HG03342 (cell line): ENCODE measurements around the gene DCAF4.
"Not testable (repeated sequence)": the region's sequence is repeated elsewhere in the genome, so short reads cannot be mapped to it uniquely, and the experiment has no call there.

Experiments
- ATAC-seq: cut with Tn5 transposase; IDR thresholded peaks from one replicate; pipeline ENCODE4 v1.9.1; 2021; ENCODE audit warnings: mild to moderate bottlenecking, moderate library complexity; ENCODE audit not compliant: unreplicated experiment

The DCAF4 gene

GRCh38 chr14:72968316-72968715 lies 42.1 kb downstream of the DCAF4 start:
- ATAC-seq: no peak

- ATAC-seq: no peak
Observed at GRCh38 chr14:72970058-72970630, 43.9 kb downstream of the DCAF4 start.

- ATAC-seq: no peak
Observed at GRCh38 chr14:72970824-72971434, 44.7 kb downstream of the DCAF4 start.

- ATAC-seq: no peak
Observed at GRCh38 chr14:72974661-72975060, 48.4 kb downstream of the DCAF4 start.

- no peak for ATAC-seq
Observed at GRCh38 chr14:72975770-72976169, 49.5 kb downstream of the DCAF4 start.

- ATAC-seq: no peak
Observed at GRCh38 chr14:72978856-72979255, 52.6 kb downstream of the DCAF4 start.

GRCh38 chr14:72980863-72981262 lies 54.6 kb downstream of the DCAF4 start:
- ATAC-seq: no peak

- ATAC-seq: no peak
Observed at GRCh38 chr14:72982146-72982708, 56.0 kb downstream of the DCAF4 start.

- no peak for ATAC-seq
Observed at GRCh38 chr14:72986214-72986613, 60.0 kb downstream of the DCAF4 start.

- ATAC-seq: no peak
Observed at GRCh38 chr14:72986857-72987256, 60.6 kb downstream of the DCAF4 start.

GRCh38 chr14:72990171-72990570 lies 63.9 kb downstream of the DCAF4 start:
- ATAC-seq: no peak

- ATAC-seq: no peak
Observed at GRCh38 chr14:72996916-72997315, 70.7 kb downstream of the DCAF4 start.

GRCh38 chr14:72998252-72998903 lies 72.1 kb downstream of the DCAF4 start:
- ATAC-seq: no peak

GRCh38 chr14:72999316-72999715 lies 73.1 kb downstream of the DCAF4 start:
- ATAC-seq: no peak

- ATAC-seq: no peak
Observed at GRCh38 chr14:73000073-73000472, 73.8 kb downstream of the DCAF4 start.

- ATAC-seq: no peak
Observed at GRCh38 chr14:73003681-73004080, 77.4 kb downstream of the DCAF4 start.

- ATAC-seq: not testable (repeated sequence)
Observed at GRCh38 chr14:73004641-73005040, 78.4 kb downstream of the DCAF4 start.

- no peak for ATAC-seq
Observed at GRCh38 chr14:73007835-73008234, 81.6 kb downstream of the DCAF4 start.

- no peak for ATAC-seq
Observed at GRCh38 chr14:73008501-73008900, 82.2 kb downstream of the DCAF4 start.
